HG03378 (cell line): ENCODE data around the gene LHFPL3.

Experiments used
- ATAC-seq: cut with Tn5 transposase; IDR thresholded peaks from one replicate; pipeline ENCODE4 v1.9.1; 2021; ENCODE audit warnings: mild to moderate bottlenecking, moderate library complexity; ENCODE audit not compliant: unreplicated experiment

The LHFPL3 gene

GRCh38 chr7:104367926-104368325 lies 39.5 kb downstream of the LHFPL3 start:
- no peak for ATAC-seq

GRCh38 chr7:104371216-104371979 lies 43.0 kb downstream of the LHFPL3 start:
- ATAC-seq: no peak

GRCh38 chr7:104371980-104372357 lies 43.6 kb downstream of the LHFPL3 start:
- no peak for ATAC-seq

GRCh38 chr7:104382616-104383015 lies 54.2 kb downstream of the LHFPL3 start:
- no peak for ATAC-seq

- no peak for ATAC-seq
These were observed 58.5 kb downstream of the LHFPL3 start for GRCh38 chr7:104386943-104387342.

- no peak for ATAC-seq
These were observed 59.8 kb downstream of the LHFPL3 start for GRCh38 chr7:104388222-104388621.

- ATAC-seq: no peak
These were observed 66.8 kb downstream of the LHFPL3 start for GRCh38 chr7:104395162-104395561.

GRCh38 chr7:104397442-104397841 lies 69.0 kb downstream of the LHFPL3 start:
- ATAC-seq: no peak

- ATAC-seq: no peak
These were observed 80.0 kb downstream of the LHFPL3 start for GRCh38 chr7:104408371-104408770.

- no peak for ATAC-seq
These were observed 82.3 kb downstream of the LHFPL3 start for GRCh38 chr7:104410742-104411141.

GRCh38 chr7:104412911-104413310 lies 84.5 kb downstream of the LHFPL3 start:
- ATAC-seq: no peak

GRCh38 chr7:104414216-104414615 lies 85.8 kb downstream of the LHFPL3 start:
- no peak for ATAC-seq

- ATAC-seq: no peak
These were observed 87.3 kb downstream of the LHFPL3 start for GRCh38 chr7:104415700-104416099.

GRCh38 chr7:104416866-104417393 lies 88.5 kb downstream of the LHFPL3 start:
- no peak for ATAC-seq

- no peak for ATAC-seq
These were observed 103.5 kb downstream of the LHFPL3 start for GRCh38 chr7:104431930-104432329.

- no peak for ATAC-seq
These were observed 105.7 kb downstream of the LHFPL3 start for GRCh38 chr7:104434129-104434528.

GRCh38 chr7:104442481-104442880 lies 114.1 kb downstream of the LHFPL3 start:
- ATAC-seq: no peak

- no peak for ATAC-seq
These were observed 115.6 kb downstream of the LHFPL3 start for GRCh38 chr7:104444017-104444416.

GRCh38 chr7:104445393-104445792 lies 117.0 kb downstream of the LHFPL3 start:
- ATAC-seq: no peak

- ATAC-seq: no peak
These were observed 122.5 kb downstream of the LHFPL3 start for GRCh38 chr7:104450861-104451260.

GRCh38 chr7:104453190-104453589 lies 124.8 kb downstream of the LHFPL3 start:
- no peak for ATAC-seq

- no peak for ATAC-seq
These were observed 130.5 kb downstream of the LHFPL3 start for GRCh38 chr7:104458875-104459274.
